K562 (cell line): Measurements from ENCODE around the gene OR2AT4. TPM values are rescaled to one million over a fixed set of nuclear protein-coding genes. Genes with fewer than 3 reads are reported as not detected.

Experiments
- CBFA2T3 ChIP-seq: fragments of 450-650 bp; IDR thresholded peaks from 2 replicates; pipeline ENCODE4 v1.6.1; 2017
- CCAR2 ChIP-seq: fragments of 200-400 bp; formaldehyde crosslinking; IDR thresholded peaks from 2 replicates; pipeline ENCODE4 v1.6.1; 2017; ENCODE audit warnings: mild to moderate bottlenecking, low read depth, low read length
- EP300 ChIP-seq: IDR thresholded peaks from 2 replicates; pipeline ENCODE4 v1.6.1; 2012; ENCODE audit warnings: low read length, improper control_type of control experiment
- GABPB1 ChIP-seq: sonication (generic); formaldehyde crosslinking; IDR thresholded peaks from 2 replicates; pipeline ENCODE4 v1.8.0; 2022; ENCODE audit warnings: mild to moderate bottlenecking, missing genetic modification reagents
- IFI16 ChIP-seq: fragments of 250-450 bp; sonication (Bioruptor Pico); IDR thresholded peaks from 2 replicates; pipeline ENCODE4 v2.1.2; 2022; ENCODE audit warnings: mild to moderate bottlenecking, inconsistent platforms
- NFYB ChIP-seq: IDR thresholded peaks from 2 replicates; pipeline ENCODE4 v1.6.1; 2011; ENCODE audit warnings: mild to moderate bottlenecking, moderate library complexity; ENCODE audit not compliant: insufficient read length; ENCODE audit errors: extremely low read depth
- PRMT5 ChIP-seq: sonication (generic); formaldehyde crosslinking; IDR thresholded peaks from 2 replicates; pipeline ENCODE4 v1.5.0; 2020; ENCODE audit warnings: missing genetic modification reagents
- SMAD3 ChIP-seq: fragments of 450-650 bp; formaldehyde crosslinking; conservative IDR thresholded peaks from 2 replicates; pipeline ENCODE4 v1.4.0; 2020; ENCODE audit warnings: mild to moderate bottlenecking
- SMARCB1 ChIP-seq: IDR thresholded peaks from 2 replicates; pipeline ENCODE4 v1.6.1; 2011; ENCODE audit warnings: improper control_type of control experiment, low read depth; ENCODE audit not compliant: insufficient read length
- SMARCC2 ChIP-seq: fragments of 450-650 bp; IDR thresholded peaks from 2 replicates; pipeline ENCODE4 v1.6.1; 2017; ENCODE audit warnings: antibody characterized with exemption, moderate library complexity, mild to moderate bottlenecking, low read depth
- TEAD1 ChIP-seq, 2 experiments: fragments of 450-650 bp in 1 of 2; sonication (generic) in 1 of 2; formaldehyde crosslinking; IDR thresholded peaks; 2 replicates each; pipeline versions ENCODE4 v1.4.0 to v1.8.0; 2020 to 2022; ENCODE audit warnings: mild to moderate bottlenecking in 2 of 2, missing genetic modification reagents in 1 of 2
- TEAD2 ChIP-seq: fragments of 450-650 bp; IDR thresholded peaks from 2 replicates; pipeline ENCODE4 v1.6.1; 2016; ENCODE audit warnings: missing genetic modification characterization, control low read depth, missing compliant biosample characterization
- ZFP36 ChIP-seq: fragments of 150-350 bp; IDR thresholded peaks from 2 replicates; pipeline ENCODE4 v1.6.1; 2018; ENCODE audit warnings: low read length, low read depth; ENCODE audit not compliant: partially characterized antibody
- ZNF133 ChIP-seq: fragments of 250-450 bp; sonication (Bioruptor Pico); IDR thresholded peaks from 2 replicates; pipeline ENCODE4 v1.4.0; 2020; ENCODE audit warnings: mild to moderate bottlenecking
- ZNF3 ChIP-seq: fragments of 250-450 bp; sonication (Bioruptor Pico); IDR thresholded peaks from 2 replicates; pipeline ENCODE4 v1.5.0; 2021; ENCODE audit warnings: mild to moderate bottlenecking, moderate library complexity
- polyA plus RNA-seq, 8 experiments: library from polyadenylated mRNA; depleted of rRNA in 4 of 8; stranded (reverse) in 5 of 8; unstranded in 3 of 8; fragments of >200 nt; fragmentation: Nextera tagmentation in 2 of 8; fragmentation: Illumina TruSeq in 1 of 8; extraction: Ambion mirVana in 2 of 8; extraction: Trizol in 1 of 8; gene quantifications; 2 replicates each; pipeline versions ENCODE4 v1.2.1 to v1.2.3, GENCODE V29; 2011 to 2014; ENCODE audit warnings: inconsistent platforms in 1 of 8, missing spikeins in 1 of 8
- total RNA-seq, 7 experiments: library from RNA; depleted of rRNA in 6 of 7; stranded (reverse); fragments of >200 nt in 6 of 7; fragmentation: Illumina TruSeq in 2 of 7; extraction: Trizol in 2 of 7; gene quantifications; 2 replicates each; pipeline versions ENCODE4 v1.2.1 to v1.2.3, GENCODE V29; 2011 to 2021; ENCODE audit warnings: low replicate concordance in 1 of 7
- TF ChIP-seq, protein P1 (sequence below): fragments of 250-450 bp; sonication (Bioruptor Pico); IDR thresholded peaks from 2 replicates; pipeline ENCODE4 v1.4.0; 2020

Gene OR2AT4
- total and polyA plus RNA-seq, 9 of the 15 experiments (the other 6 are each of a cell fraction or from before 2014, with no cell fraction given): 0.86 to 3.1 (median 2.0) TPM

DNA sequence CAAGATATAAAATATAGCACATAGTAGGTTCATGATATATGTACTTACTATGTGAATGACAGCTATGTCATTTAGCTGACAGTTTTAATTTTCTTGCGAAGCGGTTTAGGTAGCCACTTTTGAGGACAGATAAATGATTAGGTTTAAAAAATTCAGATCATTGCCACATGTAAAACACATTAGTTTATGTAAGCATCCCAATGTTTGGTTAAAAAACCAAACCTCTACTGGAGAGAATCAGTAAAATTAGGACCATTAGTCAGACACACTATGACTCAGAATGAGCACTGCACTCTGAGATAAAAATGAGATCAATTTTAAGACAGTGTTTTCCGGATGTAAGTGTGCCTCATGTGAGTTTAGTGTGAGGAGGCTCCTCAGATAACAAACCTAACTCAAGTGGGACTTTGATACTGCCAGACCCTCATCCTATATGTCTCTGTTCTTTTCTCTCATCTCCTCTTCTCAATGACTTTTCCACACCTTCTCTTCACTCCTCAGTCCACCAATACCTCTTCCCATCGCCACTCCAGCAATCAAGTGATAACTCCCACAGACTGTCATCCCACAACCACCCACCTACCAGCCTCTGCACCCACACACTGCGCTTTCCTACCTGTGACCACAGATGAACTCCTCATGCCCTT lies 6.8 kb upstream of the OR2AT4 start (continued):
- TF ChIP-seq SMARCC2 (peak; percentile 96), GABPB1 (CRISPR knock-in tag) (0 out of 2 replicates have a peak, but pooled peaks have one; percentile 22), ZNF3 (CRISPR knock-in tag) (no peak), CCAR2 (no peak), CBFA2T3 (peak; percentile 95), TEAD1 (CRISPR knock-in tag; IDR thresholded peaks at IDR 0.05) (no peak), ZNF133 (CRISPR knock-in tag) (no peak), SMARCB1 (peak; percentile 93), PRMT5 (CRISPR knock-in tag) (no peak), IFI16 (CRISPR knock-in tag) (no peak), ZFP36 (no peak), EP300 (peak; percentile 94), TEAD2 (tag) (no peak), SMAD3 (CRISPR knock-in tag) (no peak), NFYB (no peak)
- TF ChIP-seq, protein P1, sequence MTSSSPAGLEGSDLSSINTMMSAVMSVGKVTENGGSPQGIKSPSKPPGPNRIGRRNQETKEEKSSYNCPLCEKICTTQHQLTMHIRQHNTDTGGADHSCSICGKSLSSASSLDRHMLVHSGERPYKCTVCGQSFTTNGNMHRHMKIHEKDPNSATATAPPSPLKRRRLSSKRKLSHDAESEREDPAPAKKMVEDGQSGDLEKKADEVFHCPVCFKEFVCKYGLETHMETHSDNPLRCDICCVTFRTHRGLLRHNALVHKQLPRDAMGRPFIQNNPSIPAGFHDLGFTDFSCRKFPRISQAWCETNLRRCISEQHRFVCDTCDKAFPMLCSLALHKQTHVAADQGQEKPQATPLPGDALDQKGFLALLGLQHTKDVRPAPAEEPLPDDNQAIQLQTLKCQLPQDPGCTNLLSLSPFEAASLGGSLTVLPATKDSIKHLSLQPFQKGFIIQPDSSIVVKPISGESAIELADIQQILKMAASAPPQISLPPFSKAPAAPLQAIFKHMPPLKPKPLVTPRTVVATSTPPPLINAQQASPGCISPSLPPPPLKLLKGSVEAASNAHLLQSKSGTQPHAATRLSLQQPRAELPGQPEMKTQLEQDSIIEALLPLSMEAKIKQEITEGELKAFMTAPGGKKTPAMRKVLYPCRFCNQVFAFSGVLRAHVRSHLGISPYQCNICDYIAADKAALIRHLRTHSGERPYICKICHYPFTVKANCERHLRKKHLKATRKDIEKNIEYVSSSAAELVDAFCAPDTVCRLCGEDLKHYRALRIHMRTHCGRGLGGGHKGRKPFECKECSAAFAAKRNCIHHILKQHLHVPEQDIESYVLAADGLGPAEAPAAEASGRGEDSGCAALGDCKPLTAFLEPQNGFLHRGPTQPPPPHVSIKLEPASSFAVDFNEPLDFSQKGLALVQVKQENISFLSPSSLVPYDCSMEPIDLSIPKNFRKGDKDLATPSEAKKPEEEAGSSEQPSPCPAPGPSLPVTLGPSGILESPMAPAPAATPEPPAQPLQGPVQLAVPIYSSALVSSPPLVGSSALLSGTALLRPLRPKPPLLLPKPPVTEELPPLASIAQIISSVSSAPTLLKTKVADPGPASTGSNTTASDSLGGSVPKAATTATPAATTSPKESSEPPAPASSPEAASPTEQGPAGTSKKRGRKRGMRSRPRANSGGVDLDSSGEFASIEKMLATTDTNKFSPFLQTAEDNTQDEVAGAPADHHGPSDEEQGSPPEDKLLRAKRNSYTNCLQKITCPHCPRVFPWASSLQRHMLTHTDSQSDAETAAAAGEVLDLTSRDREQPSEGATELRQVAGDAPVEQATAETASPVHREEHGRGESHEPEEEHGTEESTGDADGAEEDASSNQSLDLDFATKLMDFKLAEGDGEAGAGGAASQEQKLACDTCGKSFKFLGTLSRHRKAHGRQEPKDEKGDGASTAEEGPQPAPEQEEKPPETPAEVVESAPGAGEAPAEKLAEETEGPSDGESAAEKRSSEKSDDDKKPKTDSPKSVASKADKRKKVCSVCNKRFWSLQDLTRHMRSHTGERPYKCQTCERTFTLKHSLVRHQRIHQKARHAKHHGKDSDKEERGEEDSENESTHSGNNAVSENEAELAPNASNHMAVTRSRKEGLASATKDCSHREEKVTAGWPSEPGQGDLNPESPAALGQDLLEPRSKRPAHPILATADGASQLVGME (CRISPR knock-in tag): no peak
